Epithelial cell of prostate (primary cell): ENCODE results near the gene GLRX.
"Not testable (repeated sequence)": the region's sequence is repeated elsewhere in the genome, so short reads cannot be mapped to it uniquely, and the experiment has no call there.

ENCODE experiments used
- DNase-seq: peaks from one replicate; pipeline ENCODE4 v3.0.0-alpha.2; 2011; ENCODE audit warnings: low read depth, low spot score
- H3K27ac ChIP-seq: fragments of 450-650 bp; 2 replicates; pipeline ENCODE4 v1.5.1; 2017; ENCODE audit warnings: mild to moderate bottlenecking

Gene GLRX

GRCh38 chr5:95835682-95836385, 13.3 kb upstream of the GLRX start:
- DNase-seq = no peak
- peak overlapping the region; percentile 68 for H3K27ac ChIP-seq

- DNase-seq = peak; percentile 46
- H3K27ac ChIP-seq = peak overlapping the region; percentile 68
Observed at GRCh38 chr5:95832664-95833063, 10.1 kb upstream of the GLRX start.

- H3K27ac ChIP-seq = no peak overlapping the region
- DNase-seq = no peak
Observed at GRCh38 chr5:95830226-95830625, 7.7 kb upstream of the GLRX start.

- H3K27ac ChIP-seq = no peak overlapping the region
- no peak for DNase-seq
Observed at GRCh38 chr5:95827892-95828246, 5.3 kb upstream of the GLRX start.

GRCh38 chr5:95826949-95827891, 4.7 kb upstream of the GLRX start:
- no peak for DNase-seq
- H3K27ac ChIP-seq = no peak overlapping the region

- no peak overlapping the region for H3K27ac ChIP-seq
- DNase-seq = no peak
Observed at GRCh38 chr5:95825495-95825894, 3.0 kb upstream of the GLRX start.

GRCh38 chr5:95824747-95825146, 2.2 kb upstream of the GLRX start:
- no peak for DNase-seq
- H3K27ac ChIP-seq = peak overlapping the region; percentile 87

GRCh38 chr5:95823738-95824609, 1.4 kb upstream of the GLRX start:
- DNase-seq = no peak
- H3K27ac ChIP-seq = peak overlapping the region; percentile 87

- H3K27ac ChIP-seq = peak overlapping the region; percentile 87
- no peak for DNase-seq
Observed at GRCh38 chr5:95823218-95823737, 752 bp upstream of the GLRX start.

GRCh38 chr5:95822043-95822541, 434 bp downstream of the GLRX start:
- DNase-seq = no peak
- H3K27ac ChIP-seq = peak overlapping the region; percentile 87

- DNase-seq = no peak
- H3K27ac ChIP-seq = peak overlapping the region; percentile 87
Observed at GRCh38 chr5:95821110-95822021, 1.2 kb downstream of the GLRX start.

GRCh38 chr5:95818181-95819147, 4.1 kb downstream of the GLRX start:
- no peak for DNase-seq
- H3K27ac ChIP-seq = peak overlapping the region; percentile 44

- DNase-seq = no peak
- peak overlapping the region; percentile 44 for H3K27ac ChIP-seq
Observed at GRCh38 chr5:95817430-95817829, 5.1 kb downstream of the GLRX start.

- DNase-seq = no peak
- no peak overlapping the region for H3K27ac ChIP-seq
Observed at GRCh38 chr5:95816776-95817175, 5.8 kb downstream of the GLRX start.

GRCh38 chr5:95816341-95816740, 6.2 kb downstream of the GLRX start:
- no peak overlapping the region for H3K27ac ChIP-seq
- no peak for DNase-seq

GRCh38 chr5:95815155-95815729, 7.3 kb downstream of the GLRX start:
- no peak for DNase-seq
- no peak overlapping the region for H3K27ac ChIP-seq

GRCh38 chr5:95813035-95813434, 9.5 kb downstream of the GLRX start:
- not testable (repeated sequence) for DNase-seq, H3K27ac ChIP-seq

- no peak overlapping the region for H3K27ac ChIP-seq
- no peak for DNase-seq
Observed at GRCh38 chr5:95812074-95812471, 10.5 kb downstream of the GLRX start.
